Tibial artery (tissue), 4 donors: ENCODE measurements around the gene LACTB.

ENCODE experiments used
- DNase-seq, 2 donors: peaks; one replicate each; pipeline ENCODE4 v3.0.0-alpha.2; 2019
- H3K27ac ChIP-seq, 2 donors: fragments of 200-600 bp; sonication (generic) in 1 of 2; 1 replicate in 1 of 2; 2 replicates in 1 of 2; pipeline ENCODE4 v1.5.1; 2018 to 2019; ENCODE audit warnings: mild to moderate bottlenecking in 1 of 2
- H3K27me3 ChIP-seq, 2 donors: fragments of 200-600 bp; sonication (generic) in 1 of 2; one replicate each; pipeline versions ENCODE4 v1.5.1 to v1.6.0; 2016 to 2019
- H3K36me3 ChIP-seq, 3 donors: fragments of 200-600 bp; sonication (generic) in 2 of 3; one replicate each; pipeline ENCODE4 v1.5.1; 2016 to 2019; ENCODE audit warnings: mild to moderate bottlenecking in 2 of 3
- H3K4me1 ChIP-seq, 4 donors: fragments of 200-600 bp; sonication (generic) in 2 of 4; 1 replicate in 3 of 4; 2 replicates in 1 of 4; pipeline ENCODE4 v1.5.1; 2016 to 2019
- H3K4me3 ChIP-seq, 2 donors: fragments of 200-600 bp; sonication (generic) in 1 of 2; 1 replicate in 1 of 2; 2 replicates in 1 of 2; pipeline ENCODE4 v1.5.1; 2018 to 2019; ENCODE audit warnings: mild to moderate bottlenecking in 2 of 2
- H3K9me3 ChIP-seq, 3 donors: fragments of 200-600 bp; sonication (generic) in 1 of 3; one replicate each; pipeline ENCODE4 v1.5.1; 2016 to 2019
- intact Hi-C: fragments of 100-400 bp; cut with DNase I; formaldehyde crosslinking; loops from one replicate; pipeline ENCODE4 v1.15.0; 2023; ENCODE audit warnings: low total_unique reads
- TF ChIP-seq, protein P1 (sequence below), 2 experiments: fragments of 200-600 bp in 1 of 2; fragments of 450-650 bp in 1 of 2; IDR thresholded peaks; one replicate each; pipeline ENCODE4 v1.5.1; 2017 to 2019; ENCODE audit warnings: antibody characterized with exemption in 2 of 2, mild to moderate bottlenecking in 1 of 2, moderate library complexity in 1 of 2

LACTB gene

DNA sequence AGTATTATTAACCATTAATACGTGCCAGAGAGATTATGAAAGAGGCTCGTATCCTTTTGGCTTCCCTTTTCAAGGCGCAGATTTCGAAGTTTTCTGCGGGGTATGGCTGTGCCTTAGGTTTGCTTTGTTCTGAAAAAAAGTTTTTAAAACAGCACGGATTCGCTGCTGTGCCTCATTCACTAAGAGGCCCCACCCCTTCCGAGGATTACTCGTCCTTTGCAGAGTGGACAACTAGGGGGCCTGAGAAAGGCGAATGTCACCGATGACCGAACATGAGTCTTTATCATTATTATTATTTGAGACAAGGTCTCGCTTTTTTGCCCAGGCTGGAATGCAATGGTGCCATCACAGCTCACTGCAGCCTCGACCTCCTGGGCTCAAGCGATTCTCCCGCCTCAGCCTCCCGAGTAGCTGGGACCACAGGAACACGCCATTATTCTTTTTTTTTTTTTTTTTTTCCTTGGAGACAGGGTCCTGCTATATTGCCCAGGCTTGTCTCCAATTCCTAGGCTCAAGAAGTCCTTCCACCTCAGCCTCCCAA, 36.3 kb downstream of the LACTB start:
- peaks cover 0 to 32% (median 4%) of the 10 kb centered on the region in 4 donors for H3K4me1 ChIP-seq
- H3K36me3 ChIP-seq: peaks cover 6 to 22% (median 15%) of the 10 kb centered on the region in 3 donors
- TF ChIP-seq, protein P1, sequence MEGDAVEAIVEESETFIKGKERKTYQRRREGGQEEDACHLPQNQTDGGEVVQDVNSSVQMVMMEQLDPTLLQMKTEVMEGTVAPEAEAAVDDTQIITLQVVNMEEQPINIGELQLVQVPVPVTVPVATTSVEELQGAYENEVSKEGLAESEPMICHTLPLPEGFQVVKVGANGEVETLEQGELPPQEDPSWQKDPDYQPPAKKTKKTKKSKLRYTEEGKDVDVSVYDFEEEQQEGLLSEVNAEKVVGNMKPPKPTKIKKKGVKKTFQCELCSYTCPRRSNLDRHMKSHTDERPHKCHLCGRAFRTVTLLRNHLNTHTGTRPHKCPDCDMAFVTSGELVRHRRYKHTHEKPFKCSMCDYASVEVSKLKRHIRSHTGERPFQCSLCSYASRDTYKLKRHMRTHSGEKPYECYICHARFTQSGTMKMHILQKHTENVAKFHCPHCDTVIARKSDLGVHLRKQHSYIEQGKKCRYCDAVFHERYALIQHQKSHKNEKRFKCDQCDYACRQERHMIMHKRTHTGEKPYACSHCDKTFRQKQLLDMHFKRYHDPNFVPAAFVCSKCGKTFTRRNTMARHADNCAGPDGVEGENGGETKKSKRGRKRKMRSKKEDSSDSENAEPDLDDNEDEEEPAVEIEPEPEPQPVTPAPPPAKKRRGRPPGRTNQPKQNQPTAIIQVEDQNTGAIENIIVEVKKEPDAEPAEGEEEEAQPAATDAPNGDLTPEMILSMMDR (IDR thresholded peaks at IDR 0.05): no peak
- DNase-seq: peak; percentile 74
- peak overlapping the region; percentile 93 to 94 for H3K27ac ChIP-seq
- intact Hi-C loops: no loop called here
- H3K4me3 ChIP-seq: peak overlapping the region; percentile 77 to 78
- no peaks in the 10 kb centered on the region for H3K9me3 ChIP-seq
- no peaks in the 10 kb centered on the region for H3K27me3 ChIP-seq

DNA sequence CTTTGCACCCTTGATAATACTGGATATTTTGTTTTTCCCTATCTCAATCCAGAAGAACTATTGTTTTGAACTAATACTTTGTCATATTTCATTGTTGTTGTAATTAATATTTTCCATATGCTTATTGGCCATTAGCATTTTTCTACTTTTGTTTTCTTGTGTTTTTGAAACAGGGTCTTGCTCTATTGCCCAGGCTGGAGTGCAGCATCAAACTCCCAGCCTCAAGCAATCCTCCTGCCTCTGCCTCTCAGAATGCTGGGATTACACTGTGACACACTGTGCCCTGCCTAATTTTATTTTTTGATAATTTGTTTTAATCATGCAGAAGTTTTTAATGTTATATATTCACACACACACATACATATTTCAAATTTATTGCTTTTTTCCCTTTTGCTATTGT, 39.0 kb downstream of the LACTB start:
- no peak overlapping the region for H3K27ac ChIP-seq
- TF ChIP-seq, protein P1 (IDR thresholded peaks at IDR 0.05): no peak
- no peaks in the 10 kb centered on the region for H3K27me3 ChIP-seq
- intact Hi-C loops: no loop called here
- H3K36me3 ChIP-seq: peaks cover 0 to 5% (median 0%) of the 10 kb centered on the region in 3 donors
- H3K4me3 ChIP-seq: no peak overlapping the region
- no peak for DNase-seq
- no peaks in the 10 kb centered on the region for H3K9me3 ChIP-seq
- peaks cover 0 to 12% (median 0%) of the 10 kb centered on the region in 4 donors for H3K4me1 ChIP-seq

DNA sequence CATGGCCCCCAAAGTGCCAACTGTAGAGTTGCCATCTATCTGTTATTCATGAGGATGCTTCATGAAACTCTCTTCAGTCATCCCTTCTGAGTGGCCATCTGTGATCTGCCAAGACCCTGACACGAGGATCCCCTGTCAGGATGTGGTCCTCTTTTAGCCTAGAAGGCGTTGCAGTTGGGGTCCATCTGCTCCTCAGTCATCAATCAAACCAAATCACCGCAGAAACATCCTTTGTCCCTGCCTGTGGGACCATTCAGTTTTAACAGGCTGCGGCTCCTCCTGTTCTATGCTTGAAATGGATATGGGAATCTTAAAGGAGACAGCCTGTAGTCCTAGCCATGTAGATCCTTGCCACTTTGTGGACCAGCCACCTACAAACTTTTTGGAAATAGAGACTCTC, 41.6 kb downstream of the LACTB start:
- Histone ChIP-seq H3K9me3 (no peaks in the 10 kb centered on the region), H3K27me3 (no peaks in the 10 kb centered on the region), H3K27ac (no peak overlapping the region), H3K4me1 (peaks cover 0 to 5% (median 0%) of the 10 kb centered on the region in 4 donors), H3K36me3 (peaks cover 0 to 5% (median 0%) of the 10 kb centered on the region in 3 donors), H3K4me3 (no peak overlapping the region)
- intact Hi-C loops: no loop called here
- no peak for DNase-seq
- TF ChIP-seq, protein P1 (IDR thresholded peaks at IDR 0.05): no peak

DNA sequence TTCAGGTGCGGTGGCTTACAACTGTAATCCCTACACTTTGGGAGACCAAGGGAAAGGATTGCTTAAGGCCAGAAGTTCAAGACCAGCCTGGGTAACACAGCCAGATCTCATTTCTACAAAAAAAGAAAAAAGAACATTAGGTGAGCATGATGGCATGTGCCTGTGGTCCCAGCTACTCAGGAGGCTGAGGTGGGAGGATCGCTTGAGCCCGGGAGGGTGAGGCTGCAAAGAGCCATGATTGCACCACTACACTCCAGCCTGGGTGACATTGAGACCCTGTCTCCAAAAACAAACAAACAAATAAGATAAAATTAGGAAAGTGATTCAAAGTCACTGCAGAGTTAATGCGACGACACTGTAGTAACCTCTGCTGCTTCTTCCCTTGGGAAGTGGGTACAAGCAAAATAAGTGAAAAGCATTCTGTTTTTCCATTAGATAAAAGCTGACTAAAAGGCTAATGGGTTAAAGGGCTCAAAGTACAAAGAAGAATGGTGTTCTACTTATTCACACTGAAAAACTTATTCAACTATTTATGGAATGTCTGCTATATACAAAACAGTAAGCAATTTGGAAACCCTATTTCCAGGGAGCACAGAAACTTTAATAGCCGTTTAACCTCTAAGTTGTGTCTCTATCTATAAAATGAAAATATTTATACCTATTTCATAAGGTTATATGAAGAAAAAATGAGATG, 43.7 kb downstream of the LACTB start:
- Histone ChIP-seq H3K4me3 (no peak overlapping the region), H3K36me3 (peaks cover 0 to 5% (median 0%) of the 10 kb centered on the region in 3 donors), H3K27ac (no peak overlapping the region), H3K9me3 (no peaks in the 10 kb centered on the region), H3K4me1 (no peaks in the 10 kb centered on the region), H3K27me3 (no peaks in the 10 kb centered on the region)
- DNase-seq: no peak
- TF ChIP-seq, protein P1 (IDR thresholded peaks at IDR 0.05): no peak
- intact Hi-C loops: no loop called here

DNA sequence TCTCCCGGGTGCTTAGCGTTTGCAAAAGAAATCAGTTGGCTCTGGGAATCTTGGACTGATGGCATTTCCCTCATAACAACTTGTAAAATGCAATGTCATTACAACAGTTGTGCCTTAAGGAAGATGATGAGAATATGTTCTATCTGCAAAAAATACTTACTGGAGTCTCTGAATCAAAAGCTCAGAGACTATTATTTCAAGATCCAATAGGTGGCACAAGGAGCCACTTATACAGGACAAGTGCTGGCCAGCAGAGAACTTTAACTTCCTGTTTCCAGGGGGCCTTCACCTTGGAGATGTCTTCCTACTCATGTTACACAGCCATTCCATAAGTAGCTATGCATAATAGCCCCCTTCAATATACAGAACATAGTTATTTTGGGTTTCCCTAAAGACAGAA, 44.6 kb downstream of the LACTB start:
- Histone ChIP-seq H3K27ac (no peak overlapping the region), H3K27me3 (no peaks in the 10 kb centered on the region), H3K9me3 (no peaks in the 10 kb centered on the region), H3K4me1 (no peaks in the 10 kb centered on the region), H3K36me3 (peaks cover 0 to 5% (median 0%) of the 10 kb centered on the region in 3 donors), H3K4me3 (no peak overlapping the region)
- intact Hi-C loops: no loop called here
- DNase-seq: no peak
- TF ChIP-seq, protein P1 (IDR thresholded peaks at IDR 0.05): no peak
